ENCODE measurements around the gene CHID1.

Gene CHID1

DNA sequence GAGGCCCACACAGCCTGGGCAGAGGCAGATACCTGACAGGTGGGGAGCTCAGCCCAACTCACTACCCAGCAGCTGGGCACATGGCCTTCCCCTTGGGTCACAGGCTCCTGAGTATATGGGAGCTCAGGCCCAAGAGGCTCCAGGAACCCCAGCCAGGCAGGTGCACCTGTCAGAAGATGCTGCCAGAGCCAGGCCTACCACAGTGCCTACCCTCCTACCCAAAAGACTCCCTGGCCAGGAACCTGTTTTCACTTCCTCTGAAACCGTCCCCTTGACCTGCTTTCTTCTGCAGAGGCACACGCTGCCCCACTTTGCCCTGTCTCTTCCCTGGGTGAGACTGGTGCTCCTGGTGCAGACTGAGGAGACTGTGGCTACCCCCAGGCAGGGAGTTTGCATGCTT, 2.9 kb downstream of the CHID1 start:
- no peak for DNase-seq

DNA sequence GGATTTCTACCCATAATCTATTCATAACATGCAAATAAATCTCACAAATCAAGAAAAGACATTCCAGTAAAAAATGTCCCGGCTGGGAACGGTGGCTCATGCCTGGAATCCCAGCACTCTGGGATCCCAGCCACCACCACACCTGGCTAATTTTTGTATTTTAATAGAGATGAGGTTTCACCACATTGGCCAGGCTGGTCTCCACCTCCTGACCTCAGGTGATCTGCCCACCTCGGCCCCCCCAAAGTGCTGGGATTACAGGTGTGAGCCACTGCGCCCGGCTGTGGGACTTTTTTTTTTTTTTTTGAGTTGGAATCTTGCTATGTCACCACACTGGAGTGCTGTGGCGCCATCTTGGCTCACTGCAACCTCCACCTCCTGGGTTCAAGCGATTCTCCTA, 4.7 kb downstream of the CHID1 start:
- DNase-seq: no peak

DNA sequence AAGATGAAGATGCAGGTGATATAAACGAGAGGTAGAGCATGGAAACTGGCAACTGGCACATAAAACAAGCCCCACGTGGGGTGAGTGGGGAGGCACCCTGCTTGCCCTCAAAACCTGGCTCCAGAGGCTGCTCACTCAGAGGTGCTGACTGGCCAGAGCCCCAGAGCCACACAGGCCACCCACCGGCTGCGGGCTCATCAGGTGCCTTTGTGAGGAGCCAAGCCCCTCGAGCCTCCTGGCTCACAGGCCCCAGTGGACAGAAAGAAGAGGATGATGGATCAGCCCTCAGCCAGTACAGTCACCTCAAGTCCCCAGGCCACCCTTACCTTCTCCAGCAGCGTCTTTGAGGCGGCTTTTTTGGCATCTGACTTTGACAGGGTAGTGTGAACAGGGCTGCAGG, 6.2 kb downstream of the CHID1 start:
- no peak for DNase-seq

DNA sequence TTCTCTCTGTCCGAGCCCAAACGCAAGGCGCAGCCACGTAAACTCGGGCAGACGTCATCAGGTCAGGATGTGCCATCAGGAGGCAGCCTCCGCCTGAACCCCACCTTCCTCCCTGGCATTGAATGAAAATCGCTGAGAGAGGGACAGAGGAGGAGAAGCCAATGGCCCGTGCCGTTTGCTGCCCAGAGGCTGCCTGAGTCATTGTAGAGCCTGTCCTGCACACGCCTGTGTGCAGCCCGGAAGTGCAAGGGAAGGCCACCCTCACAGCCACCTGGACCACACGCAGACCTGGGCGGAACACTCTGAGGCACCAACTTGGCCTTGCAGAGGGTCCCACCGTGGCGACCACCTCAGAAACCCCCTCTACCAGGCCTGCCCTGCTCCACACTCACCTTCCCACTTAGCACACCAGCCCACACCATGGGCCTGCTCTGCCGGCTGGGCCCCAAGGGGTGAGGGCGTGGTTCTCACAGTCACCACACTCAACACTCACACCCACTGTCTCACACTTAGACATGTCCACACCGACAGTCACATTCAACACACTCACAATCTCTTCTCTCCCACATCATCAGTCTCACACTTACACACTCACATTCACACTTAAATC, 9.1 kb downstream of the CHID1 start:
- DNase-seq: no peak

DNA sequence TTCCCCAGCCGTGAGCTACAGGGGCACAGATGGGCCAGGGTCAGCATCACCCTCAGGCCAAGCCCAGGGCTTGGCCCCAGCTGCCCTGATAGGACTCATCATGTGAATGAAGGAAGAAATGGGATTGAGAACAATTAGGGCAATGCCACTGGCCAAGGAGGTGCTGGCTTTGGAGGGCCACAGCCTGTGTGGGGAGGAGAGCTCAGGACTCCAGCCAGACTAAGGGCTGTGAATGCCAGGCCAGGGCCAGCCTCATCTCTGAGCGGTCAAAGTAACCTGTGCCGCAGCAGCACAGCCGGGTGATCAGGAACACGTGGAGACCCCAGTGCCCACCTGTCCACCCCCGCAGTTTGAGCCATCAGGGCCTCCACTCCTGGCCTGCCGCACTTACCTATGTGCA, 10.1 kb downstream of the CHID1 start:
- DNase-seq: no peak

DNA sequence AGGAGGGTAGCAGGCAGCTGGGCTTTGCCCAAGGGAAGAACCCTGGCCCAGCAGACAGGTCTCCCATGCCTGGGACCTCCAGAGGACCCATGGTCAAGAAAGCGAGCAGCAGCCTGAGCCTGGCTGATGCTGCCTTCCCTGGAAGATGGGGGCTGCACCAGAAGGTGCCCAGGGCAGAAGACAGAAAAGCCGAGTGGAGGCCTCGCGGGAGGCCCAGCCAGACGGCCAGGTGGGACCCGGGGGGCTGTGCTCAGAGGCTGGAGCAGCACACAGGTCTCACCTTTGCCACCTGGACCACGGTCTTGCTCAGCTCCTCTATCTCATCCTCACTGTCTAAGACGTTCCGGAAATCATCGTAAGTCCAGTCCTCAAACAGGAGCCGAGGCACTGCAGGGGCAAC, 10.9 kb downstream of the CHID1 start:
- no peak for DNase-seq

DNA sequence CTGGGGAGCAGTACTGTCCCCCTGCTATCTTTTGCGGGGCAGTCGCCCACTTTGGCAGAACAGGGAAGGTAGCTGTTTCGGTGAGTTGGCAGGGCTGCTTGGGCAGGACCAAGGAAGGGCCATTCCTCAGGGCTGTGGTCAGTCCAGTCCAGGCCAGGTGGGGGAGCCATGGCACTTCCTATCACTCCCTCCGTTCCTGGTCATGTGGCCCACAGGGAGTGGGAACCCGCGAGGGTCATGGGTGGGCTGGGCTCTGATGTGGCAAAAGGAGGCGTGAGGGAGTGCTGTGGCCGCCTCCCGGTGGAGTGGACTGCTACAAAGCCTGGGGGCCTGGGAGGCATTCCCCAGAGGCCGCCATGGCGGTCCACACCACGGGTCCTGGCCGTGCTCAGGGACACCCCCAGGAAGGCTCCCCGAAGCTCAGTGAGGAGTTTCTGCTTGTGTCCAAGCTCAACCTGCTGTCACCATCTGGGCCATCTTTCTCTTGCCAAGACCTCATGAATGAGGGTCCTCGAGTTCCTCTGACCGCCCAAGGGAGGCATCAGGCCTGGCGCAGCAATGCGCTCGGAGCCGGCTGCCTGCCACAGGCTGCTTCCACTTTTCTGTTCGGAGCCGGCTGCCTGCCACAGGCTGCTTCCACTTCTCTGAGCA, 11.9 kb downstream of the CHID1 start:
- DNase-seq: no peak

DNA sequence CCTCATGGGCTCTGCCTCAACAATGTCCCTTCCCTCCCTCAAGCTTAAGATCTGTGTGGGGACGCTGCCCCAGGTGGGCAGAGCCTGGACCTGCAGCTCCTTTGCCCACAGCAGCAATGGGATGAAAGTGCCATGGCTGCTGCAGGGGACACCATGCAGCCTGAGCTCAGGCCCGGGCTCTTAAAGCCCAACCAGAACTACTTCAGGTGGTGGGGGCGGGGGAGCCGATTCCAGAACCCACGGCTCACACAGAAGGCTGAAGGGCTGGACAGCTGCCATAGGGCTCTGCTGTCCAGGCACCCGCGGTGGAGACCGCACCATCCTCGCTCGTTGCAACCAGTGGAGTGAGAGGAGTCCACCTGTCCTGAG, 12.5 kb downstream of the CHID1 start:
- no peak for DNase-seq

DNA sequence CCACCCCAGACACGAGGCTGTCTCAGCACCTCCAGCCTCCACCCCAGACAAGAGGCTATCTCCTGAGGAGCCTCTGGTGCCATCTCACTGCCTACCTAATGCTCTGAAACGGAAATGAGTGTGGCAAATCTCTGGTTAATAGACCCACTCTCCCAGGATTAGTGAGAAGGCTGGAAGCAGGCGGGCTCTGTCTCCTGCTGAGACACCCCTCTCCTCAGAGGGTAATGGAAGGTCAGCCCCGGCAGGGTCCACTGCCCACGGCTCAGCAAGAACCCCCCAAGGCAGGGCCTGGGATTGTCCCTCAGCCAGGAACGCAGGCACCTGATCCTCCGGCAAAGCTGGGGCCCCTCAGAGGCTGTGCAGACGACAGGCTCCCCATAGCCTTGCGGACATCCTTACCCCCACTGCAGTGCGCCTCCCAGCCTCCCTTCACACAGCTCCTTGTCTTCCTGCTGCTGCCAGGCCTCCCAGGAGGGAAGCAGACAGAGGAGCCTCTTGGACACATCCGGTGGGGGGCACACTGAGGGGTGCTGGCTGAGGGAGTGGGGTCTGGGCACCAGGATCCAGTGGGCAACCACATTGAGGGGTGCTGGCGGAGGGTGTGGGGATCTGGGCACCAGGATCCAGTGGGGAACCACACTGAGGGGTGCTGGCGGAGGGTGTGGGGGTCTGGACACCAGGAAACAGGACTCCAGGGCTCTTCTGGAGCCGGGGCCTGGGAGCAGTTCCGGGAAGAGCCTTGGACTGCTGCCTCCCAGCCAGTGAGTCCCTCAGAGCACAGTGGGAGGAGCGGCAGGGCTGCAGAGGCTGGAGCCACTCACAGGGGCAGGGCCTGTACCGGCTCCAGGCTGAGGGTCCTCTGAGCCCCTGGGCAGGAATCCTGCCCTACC, 13.1 kb downstream of the CHID1 start:
- DNase-seq: no peak

DNA sequence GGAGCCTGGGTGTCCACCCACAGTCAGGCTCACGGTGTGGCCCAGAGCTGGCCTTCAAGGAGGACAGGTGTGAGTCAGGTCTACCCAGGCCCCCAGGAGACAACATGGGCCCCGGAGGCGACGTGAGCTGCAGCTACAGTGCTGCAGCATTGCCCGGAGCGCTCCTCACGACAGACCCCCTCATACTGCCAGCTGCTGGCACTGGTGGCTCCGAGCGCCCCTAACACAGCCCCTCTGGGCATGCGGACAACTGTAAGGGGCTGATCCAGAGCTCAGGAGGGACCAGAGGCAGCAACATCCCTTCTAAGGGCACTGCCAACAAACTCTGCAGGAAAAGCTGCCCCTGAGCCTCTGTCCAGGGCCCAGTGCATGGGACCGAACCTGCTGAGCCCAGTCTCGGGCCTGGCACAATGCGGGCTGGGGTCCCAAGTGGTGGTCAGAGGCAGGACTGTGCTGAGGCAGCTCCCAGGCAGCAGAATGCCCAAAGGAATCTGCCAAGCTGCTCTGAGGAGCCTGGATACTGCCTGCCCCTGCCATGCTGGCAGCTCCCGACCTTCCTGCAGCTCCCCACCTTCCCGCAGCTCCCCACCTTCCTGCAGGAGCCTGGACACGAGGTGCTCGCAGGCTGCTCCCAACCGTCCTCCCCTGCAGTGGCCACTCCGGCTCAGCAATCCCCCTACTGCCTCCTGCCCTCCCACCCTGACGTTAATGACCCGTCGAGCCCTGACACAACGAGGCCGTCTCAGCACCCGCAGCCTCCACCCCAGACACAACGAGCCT, 15.1 kb downstream of the CHID1 start:
- no peak for DNase-seq

DNA sequence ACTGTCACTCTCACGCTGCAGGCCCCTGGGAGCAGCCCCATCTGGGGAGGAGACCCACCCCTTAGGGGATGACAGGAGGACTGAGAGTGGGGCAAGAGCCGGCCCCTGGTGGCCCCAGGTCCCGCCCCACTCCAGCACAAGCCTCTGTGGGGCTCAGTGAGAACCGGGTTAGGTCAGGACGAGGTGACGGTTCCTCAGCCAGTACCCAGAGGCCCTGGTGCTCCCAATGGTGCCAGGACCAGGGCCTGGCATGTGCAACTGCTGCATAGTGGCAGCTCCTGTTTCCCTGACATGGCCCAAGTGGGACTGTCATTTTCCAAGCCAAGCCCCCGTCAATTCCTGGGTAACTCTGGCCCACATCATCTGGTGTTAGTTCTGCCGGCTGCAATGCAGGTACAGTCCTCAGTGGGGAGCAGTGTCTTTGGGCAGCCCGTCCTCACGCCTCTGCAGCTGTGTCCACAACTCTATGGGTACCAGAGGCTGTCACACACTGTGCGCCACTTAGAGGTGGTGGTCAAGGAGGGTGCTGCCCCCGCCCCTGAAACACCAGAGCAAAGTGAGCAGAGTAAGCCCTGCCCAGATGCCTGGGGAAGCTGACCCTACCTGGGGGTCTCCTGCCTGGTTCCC, 15.9 kb downstream of the CHID1 start:
- DNase-seq: no peak

DNA sequence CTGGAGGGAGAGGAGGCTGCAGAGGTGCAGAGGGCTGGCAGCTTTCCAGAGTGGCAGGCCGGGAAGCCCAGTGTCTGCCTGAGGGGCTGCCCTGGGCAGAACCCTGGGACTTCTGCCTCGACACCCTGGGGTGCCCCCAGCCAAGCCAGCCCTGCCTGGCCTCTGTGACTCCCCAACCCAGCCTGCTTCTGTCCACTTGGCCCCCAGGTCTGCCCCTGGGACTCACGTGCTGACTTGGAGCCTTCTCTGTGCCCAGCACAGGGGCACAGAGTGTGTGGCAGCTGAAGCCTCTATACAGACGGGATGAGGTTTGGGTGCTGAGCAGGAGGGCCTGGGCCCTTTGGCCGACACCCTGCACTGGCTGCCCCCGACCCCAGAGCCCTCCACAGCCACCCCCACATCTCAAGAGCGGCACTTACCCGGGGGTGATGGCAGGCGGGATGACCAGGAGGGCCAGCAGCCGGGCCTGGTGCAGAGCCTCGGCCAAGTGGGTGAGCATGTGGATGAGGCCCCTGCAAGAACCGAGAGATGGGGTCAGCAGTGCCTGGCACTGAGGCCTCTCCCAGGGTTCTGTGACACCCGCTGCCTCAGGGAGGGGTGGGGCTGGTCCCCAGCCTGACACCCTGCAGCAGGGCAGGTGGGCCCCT, 17.5 kb downstream of the CHID1 start:
- no peak for DNase-seq

DNA sequence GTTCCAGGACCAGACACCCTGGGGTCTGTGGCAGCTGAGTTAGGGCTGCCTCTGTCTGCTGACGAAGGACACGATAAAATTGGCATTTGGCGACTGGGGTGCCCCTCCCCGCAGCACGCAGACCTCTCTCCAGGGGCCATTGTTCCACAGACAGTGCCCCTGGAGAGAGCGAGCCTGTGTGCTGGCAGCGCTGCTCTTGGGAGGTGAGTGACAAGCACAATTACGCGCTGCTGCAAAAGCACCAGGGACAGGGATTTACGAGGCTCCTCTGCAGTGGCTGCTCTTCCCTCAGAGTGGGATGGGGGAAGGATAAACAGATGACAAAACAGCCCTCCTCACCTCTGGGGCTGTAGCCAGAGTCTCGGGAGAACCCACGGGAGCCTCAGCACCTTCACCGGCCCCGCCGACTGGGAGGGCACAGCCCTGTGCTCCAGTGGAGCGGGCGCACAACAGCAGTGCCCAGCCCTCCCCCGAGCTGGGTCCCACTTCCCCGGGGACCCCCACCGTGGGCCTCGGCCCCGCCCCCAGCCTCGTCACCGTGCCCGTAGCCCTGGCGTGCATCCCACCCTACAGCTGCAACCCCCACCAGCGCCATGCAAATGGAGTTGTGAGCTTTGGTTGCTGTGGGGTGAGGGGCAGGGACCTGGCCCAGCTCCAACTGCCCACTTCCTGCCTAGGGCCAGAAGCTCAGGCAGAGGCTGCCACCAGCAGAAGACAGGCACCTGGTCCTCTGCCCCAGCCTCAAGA, 19.6 kb downstream of the CHID1 start:
- DNase-seq: no peak

DNA sequence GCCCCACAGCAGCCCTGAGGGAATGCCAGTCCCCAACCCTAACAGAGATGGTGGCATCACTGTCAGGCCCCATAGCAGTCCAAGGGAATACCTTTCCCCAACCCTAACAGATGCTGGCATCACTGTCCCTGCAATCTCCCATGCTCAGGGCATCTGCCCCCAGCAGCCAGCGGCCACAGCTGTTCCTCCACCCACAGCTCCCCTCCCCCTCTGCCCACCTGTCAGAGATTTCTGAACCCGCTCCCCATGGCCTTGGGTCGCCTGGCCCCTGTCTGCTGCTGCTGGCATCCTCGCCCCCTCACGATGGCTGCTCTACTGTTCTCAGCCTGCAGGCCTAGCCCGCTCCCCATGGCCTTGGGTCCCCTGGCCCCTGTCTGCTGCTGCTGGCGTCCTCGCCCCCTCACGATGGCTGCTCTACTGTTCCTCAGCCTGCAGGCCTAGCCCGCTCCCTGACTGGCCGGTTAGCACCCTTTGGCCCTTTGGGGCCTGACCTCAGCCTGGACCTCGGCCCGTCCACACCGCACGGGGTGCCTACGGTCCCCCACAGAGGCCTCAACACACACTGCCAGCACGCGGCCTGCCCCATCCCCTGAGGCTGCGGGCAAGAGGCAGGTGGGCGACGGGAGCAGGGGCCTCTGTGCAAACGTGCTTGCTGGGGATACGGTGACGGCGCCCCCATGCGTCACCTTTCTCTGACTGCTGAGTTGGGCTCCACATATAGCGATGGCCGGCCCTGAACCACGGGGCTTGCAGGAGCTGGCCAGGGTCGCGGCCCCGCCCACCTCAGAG, 20.7 kb downstream of the CHID1 start:
- DNase-seq: no peak

DNA sequence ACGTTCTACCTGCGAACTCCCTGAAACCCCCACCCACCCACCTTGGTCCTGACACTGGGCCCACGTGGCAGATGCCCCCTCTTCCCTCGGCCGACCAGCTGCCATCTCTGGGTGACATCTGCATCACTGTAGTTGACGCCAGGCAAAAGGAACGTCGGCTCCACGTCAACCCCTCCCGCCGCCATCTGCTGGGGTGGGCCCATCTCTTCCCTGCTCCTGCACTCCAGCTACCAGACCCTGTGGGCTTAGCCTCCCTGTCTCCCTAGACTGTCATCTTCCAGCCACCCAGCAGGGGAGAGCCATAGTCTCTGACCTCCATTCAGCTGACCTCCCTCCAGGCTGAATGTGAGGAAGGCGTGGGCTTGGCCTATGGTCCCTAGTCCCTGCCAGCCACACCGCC, 21.4 kb downstream of the CHID1 start:
- no peak for DNase-seq

DNA sequence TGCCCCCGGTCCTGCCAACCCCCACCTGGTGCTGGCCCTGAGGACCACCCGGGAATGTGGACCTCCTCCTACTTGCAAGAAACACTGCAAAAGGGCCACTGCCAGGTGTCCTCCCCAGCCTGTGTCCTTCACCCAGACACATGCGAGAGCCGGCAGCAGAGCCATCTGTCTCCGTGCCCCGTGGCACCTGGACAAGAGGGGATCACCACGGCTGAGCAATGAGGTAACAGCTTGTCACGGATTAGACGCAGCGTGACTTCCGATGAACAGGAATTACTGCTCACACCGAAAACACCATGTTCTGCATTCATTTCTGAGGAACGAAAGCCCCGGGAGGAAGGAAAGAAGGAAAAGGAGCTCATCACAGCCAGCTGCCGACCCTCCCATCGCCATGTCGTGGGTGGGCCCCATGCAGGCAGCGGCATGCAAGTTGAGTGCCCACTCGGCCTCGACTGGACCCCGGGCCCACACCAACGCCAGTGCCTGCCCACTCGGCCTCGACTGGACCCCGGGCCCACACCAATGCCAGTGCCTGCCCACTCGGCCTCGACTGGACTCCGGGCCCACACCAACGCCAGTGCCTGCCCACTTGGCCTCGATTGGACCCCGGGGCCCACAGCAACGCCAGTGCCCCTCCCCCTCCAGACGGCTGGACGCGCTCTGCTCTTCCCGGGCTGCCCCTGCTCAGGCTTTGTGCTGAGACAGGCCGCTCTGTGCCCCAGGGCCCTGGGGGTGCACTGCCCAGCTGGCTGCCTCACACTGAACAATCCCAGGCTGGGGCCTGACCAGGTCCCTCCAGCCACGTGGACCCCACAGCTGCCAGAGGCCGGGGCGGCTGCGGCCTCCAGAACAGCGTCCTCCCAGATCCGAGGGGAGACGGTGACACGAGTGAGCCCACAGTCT, 22.0 kb downstream of the CHID1 start:
- no peak for DNase-seq

DNA sequence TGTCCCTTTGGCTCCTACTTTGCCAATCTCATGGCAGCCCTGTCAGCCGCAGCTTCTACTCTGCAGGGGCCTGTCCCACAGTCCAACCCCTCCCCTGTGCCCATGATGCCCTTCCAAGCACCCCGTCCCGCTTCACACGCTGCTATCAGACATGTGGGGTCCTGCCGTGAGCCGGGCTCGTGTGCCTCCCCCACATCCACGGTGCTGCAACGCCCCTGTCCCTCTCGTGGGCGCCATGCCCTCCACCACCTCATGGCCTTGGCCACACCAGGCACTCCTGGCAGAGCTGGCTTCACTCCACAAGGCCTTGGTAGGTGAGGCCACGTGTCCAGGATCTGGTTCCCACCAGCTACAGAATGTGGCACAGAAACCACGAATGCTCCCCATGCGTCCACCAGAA, 23.0 kb downstream of the CHID1 start:
- DNase-seq: no peak

DNA sequence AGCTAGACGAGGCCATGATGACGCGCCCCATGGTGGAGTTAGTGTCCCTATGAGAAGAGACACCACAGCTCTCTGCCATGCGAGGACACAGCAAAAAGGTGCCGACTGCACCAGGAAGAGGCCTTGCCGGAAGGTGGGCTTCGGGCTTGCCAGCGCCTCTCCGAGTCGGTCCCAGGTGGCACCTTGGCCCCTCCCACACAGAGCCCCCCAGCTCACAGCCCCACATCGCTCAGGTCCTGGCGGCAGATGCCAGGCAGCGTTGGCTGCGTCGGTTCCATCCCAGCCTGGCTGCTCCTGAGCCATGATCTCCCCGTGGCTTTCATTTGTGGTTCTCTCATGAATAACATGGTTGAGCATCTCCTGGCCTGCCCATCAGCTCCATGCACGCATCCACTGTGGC, 24.0 kb downstream of the CHID1 start:
- no peak for DNase-seq

DNA sequence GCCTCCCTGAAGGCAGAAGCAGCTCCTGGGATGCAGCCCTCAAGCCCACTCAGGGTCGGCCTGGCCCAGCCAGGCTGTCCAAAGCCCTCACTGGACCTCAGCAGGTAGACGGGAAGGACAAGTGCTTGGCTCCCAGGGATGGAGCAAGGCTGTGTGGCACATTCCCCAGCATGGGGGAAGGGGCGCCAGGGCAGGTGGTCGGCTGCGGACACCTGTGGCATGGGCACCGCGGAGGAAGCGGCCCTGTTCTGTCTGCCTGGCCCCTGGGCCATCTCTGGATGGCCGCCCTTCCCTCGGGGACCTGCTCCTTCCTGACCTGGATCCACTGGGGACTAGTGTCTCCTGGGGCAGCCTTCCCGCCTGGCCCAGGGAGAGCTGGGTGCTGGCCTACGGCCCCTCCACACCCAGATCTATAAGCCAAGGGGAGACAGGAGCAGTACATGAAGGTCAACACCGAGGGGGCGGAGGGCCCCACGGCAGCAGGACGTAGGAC, 26.0 kb downstream of the CHID1 start:
- DNase-seq: no peak

DNA sequence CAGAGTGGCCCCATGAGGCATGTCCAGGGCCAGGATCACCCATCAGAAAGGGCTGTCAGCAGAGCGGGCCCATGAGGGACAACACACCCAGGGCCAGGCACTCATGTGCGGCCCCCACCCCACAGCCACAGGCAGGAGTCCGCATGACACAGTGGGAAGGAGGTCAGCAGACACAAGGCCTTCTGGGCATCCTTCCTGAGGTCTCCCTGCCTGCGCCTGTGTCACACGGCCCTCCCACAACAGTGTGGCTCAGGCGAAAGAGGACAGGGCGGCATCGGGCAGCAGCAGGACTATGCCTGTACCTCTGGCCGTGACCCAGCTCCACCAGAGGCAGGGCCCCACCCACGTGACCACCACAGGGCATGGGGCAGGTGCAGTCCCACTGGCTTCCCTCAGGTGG, 27.1 kb downstream of the CHID1 start:
- DNase-seq: no peak
